Measurements from ENCODE around the gene CASP8. TPM values are rescaled to one million over a fixed set of nuclear protein-coding genes. Genes with fewer than 3 reads are reported as not detected.
"Not testable (repeated sequence)": the region's sequence is repeated elsewhere in the genome, so short reads cannot be mapped to it uniquely, and the experiment has no call there.

Gene CASP8
- total RNA-seq, 1 experiment from 2014 or later: 67.1 TPM

GRCh38 chr2:201298462-201299052, 38.2 kb downstream of the CASP8 start:
- no peaks in the 10 kb centered on the region for H3K27me3 Mint-ChIP-seq (ENCODE audit: unreplicated experiment)
- CTCF ChIA-PET: interaction anchor here (0.5 to 1.2 kb wide), 2 partner anchors 14 to 38 kb away, joined by 4 read pairs; no protein-coding TSS in a partner anchor
- H3K36me3 Mint-ChIP-seq (ENCODE audit: insufficient read depth, unreplicated experiment): no peaks in the 10 kb centered on the region
- no TSS peak for BruUV-seq (replicated peaks)
- intact Hi-C loops (cut with micrococcal nuclease; ENCODE audit: unreplicated experiment): no loop called here
- H3K9me3 Mint-ChIP-seq (ENCODE audit: low read depth, unreplicated experiment): peaks cover 28% of the 10 kb centered on the region
- peaks cover 11% of the 10 kb centered on the region for H3K4me1 Mint-ChIP-seq (ENCODE audit: low read depth, unreplicated experiment)
- no peak overlapping the region for H3K27ac Mint-ChIP-seq (ENCODE audit: unreplicated experiment)
- no peak for DNase-seq
- TF ChIP-seq CTCF (IDR thresholded peaks at IDR 0.05; ENCODE audit: unreplicated experiment): no peak
- no peak overlapping the region for H3K4me3 Mint-ChIP-seq (ENCODE audit: low read depth, unreplicated experiment)

GRCh38 chr2:201299929-201300328, 39.6 kb downstream of the CASP8 start:
- Mint-ChIP-seq H3K4me1 (ENCODE audit: low read depth, unreplicated experiment) (peaks cover 11% of the 10 kb centered on the region), H3K9me3 (ENCODE audit: low read depth, unreplicated experiment) (peaks cover 27% of the 10 kb centered on the region)
- H3K4me3 Mint-ChIP-seq (ENCODE audit: low read depth, unreplicated experiment); intact Hi-C loops (cut with micrococcal nuclease; ENCODE audit: unreplicated experiment); CTCF ChIA-PET; H3K27ac Mint-ChIP-seq (ENCODE audit: unreplicated experiment); BruUV-seq (replicated peaks); H3K36me3 Mint-ChIP-seq (ENCODE audit: insufficient read depth, unreplicated experiment); H3K27me3 Mint-ChIP-seq (ENCODE audit: unreplicated experiment); DNase-seq: not testable (repeated sequence)

GRCh38 chr2:201307876-201308275, 47.5 kb downstream of the CASP8 start:
- intact Hi-C loops (cut with micrococcal nuclease; ENCODE audit: unreplicated experiment): no loop called here
- Mint-ChIP-seq H3K36me3 (ENCODE audit: insufficient read depth, unreplicated experiment) (no peaks in the 10 kb centered on the region), H3K4me3 (ENCODE audit: low read depth, unreplicated experiment) (no peak overlapping the region), H3K4me1 (ENCODE audit: low read depth, unreplicated experiment) (no peaks in the 10 kb centered on the region), H3K27ac (ENCODE audit: unreplicated experiment) (no peak overlapping the region), H3K27me3 (ENCODE audit: unreplicated experiment) (no peaks in the 10 kb centered on the region), H3K9me3 (ENCODE audit: low read depth, unreplicated experiment) (no peaks in the 10 kb centered on the region)
- CTCF ChIA-PET: interaction anchor here (0.6 kb wide), 1 partner anchor 35 kb away, joined by 3 read pairs; no protein-coding TSS in a partner anchor
- no peak for TF ChIP-seq CTCF (IDR thresholded peaks at IDR 0.05; ENCODE audit: unreplicated experiment)
- DNase-seq: no peak
- no TSS peak for BruUV-seq (replicated peaks)

GRCh38 chr2:201308914-201309313, 48.6 kb downstream of the CASP8 start:
- Mint-ChIP-seq H3K27ac (ENCODE audit: unreplicated experiment) (no peak overlapping the region), H3K4me1 (ENCODE audit: low read depth, unreplicated experiment) (no peaks in the 10 kb centered on the region), H3K9me3 (ENCODE audit: low read depth, unreplicated experiment) (no peaks in the 10 kb centered on the region), H3K27me3 (ENCODE audit: unreplicated experiment) (no peaks in the 10 kb centered on the region), H3K4me3 (ENCODE audit: low read depth, unreplicated experiment) (no peak overlapping the region), H3K36me3 (ENCODE audit: insufficient read depth, unreplicated experiment) (no peaks in the 10 kb centered on the region)
- BruUV-seq (replicated peaks): no TSS peak
- no peak for DNase-seq
- CTCF ChIA-PET: no interaction called here
- TF ChIP-seq CTCF (IDR thresholded peaks at IDR 0.05; ENCODE audit: unreplicated experiment): no peak
- intact Hi-C loops (cut with micrococcal nuclease; ENCODE audit: unreplicated experiment): no loop called here

- Mint-ChIP-seq H3K36me3 (ENCODE audit: insufficient read depth, unreplicated experiment) (no peaks in the 10 kb centered on the region), H3K9me3 (ENCODE audit: low read depth, unreplicated experiment) (no peaks in the 10 kb centered on the region)
- intact Hi-C loops (cut with micrococcal nuclease; ENCODE audit: unreplicated experiment): no loop called here
These were observed 53.0 kb downstream of the CASP8 start for GRCh38 chr2:201313362-201313761.

More at GRCh38 chr2:201313362-201313761, 53.0 kb downstream of the CASP8 start:
- no peak for TF ChIP-seq CTCF (IDR thresholded peaks at IDR 0.05; ENCODE audit: unreplicated experiment)
- H3K4me1 Mint-ChIP-seq (ENCODE audit: low read depth, unreplicated experiment): no peaks in the 10 kb centered on the region
- H3K27ac Mint-ChIP-seq (ENCODE audit: unreplicated experiment): no peak overlapping the region
- BruUV-seq (replicated peaks): no TSS peak
- no peak for DNase-seq
- no peaks in the 10 kb centered on the region for H3K27me3 Mint-ChIP-seq (ENCODE audit: unreplicated experiment)
- CTCF ChIA-PET: interaction anchor here (1.4 kb wide), 1 partner anchor 15 kb away, joined by 4 read pairs; no protein-coding TSS in a partner anchor
- H3K4me3 Mint-ChIP-seq (ENCODE audit: low read depth, unreplicated experiment): no peak overlapping the region

Measured in Calu3 (cell line).